Measurements from ENCODE around the gene BHLHE41.

DNA sequence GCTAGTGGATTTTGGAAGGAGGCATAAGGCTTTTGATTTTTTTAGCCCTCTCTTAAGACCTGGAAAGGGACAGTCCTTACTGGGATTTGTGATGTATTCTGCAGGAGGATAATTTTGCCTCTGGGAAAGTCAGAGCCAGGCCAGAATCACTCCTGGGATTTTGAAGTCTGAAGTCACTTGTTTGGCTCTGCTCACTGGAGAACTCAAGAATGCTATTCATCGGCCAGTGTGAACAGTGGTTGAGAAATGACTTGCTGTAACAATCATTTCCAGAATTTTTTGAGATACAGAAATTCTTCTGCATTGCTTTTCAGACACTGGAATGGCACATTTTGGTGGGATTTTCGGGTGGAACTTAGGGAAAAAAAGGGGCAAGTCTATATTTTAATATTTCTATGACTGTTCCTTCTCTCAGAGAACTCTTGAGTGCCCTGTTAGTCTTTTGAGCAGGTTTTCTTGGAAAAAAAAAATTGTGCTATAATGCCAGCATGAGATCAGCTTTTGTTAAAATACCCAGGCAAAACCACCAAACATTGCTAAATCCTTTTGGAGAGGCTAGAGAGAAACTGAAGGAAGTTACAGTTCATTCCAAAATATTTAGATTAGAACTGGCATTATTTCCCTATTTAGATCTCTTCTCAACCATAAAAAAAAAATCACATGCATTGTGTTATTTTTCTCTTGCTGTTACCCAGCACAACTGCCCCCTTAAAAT lies 26.1 kb upstream of the BHLHE41 start:
- TF ChIP-seq GLIS3 (CRISPR knock-in tag; IDR thresholded peaks at IDR 0.05) (no peak), ZFP3 (CRISPR knock-in tag; IDR thresholded peaks at IDR 0.05) (no peak), ZFP30 (CRISPR knock-in tag; IDR thresholded peaks at IDR 0.05) (no peak), ZC3H10 (CRISPR knock-in tag; IDR thresholded peaks at IDR 0.05) (no peak), BACH2 (CRISPR knock-in tag; IDR thresholded peaks at IDR 0.05; ENCODE audit: borderline replicate concordance) (no peak), ZNF70 (CRISPR knock-in tag; IDR thresholded peaks at IDR 0.05) (no peak), PPARA (CRISPR knock-in tag; IDR thresholded peaks at IDR 0.05; ENCODE audit: borderline replicate concordance) (no peak), ZNF565 (CRISPR knock-in tag; conservative IDR thresholded peaks at IDR 0.05; ENCODE audit: low read depth) (no peak)
- TF ChIP-seq, protein P1, sequence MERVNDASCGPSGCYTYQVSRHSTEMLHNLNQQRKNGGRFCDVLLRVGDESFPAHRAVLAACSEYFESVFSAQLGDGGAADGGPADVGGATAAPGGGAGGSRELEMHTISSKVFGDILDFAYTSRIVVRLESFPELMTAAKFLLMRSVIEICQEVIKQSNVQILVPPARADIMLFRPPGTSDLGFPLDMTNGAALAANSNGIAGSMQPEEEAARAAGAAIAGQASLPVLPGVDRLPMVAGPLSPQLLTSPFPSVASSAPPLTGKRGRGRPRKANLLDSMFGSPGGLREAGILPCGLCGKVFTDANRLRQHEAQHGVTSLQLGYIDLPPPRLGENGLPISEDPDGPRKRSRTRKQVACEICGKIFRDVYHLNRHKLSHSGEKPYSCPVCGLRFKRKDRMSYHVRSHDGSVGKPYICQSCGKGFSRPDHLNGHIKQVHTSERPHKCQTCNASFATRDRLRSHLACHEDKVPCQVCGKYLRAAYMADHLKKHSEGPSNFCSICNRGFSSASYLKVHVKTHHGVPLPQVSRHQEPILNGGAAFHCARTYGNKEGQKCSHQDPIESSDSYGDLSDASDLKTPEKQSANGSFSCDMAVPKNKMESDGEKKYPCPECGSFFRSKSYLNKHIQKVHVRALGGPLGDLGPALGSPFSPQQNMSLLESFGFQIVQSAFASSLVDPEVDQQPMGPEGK (CRISPR knock-in tag; IDR thresholded peaks at IDR 0.05; ENCODE audit: borderline replicate concordance) = no peak
- TF ChIP-seq, protein P2, sequence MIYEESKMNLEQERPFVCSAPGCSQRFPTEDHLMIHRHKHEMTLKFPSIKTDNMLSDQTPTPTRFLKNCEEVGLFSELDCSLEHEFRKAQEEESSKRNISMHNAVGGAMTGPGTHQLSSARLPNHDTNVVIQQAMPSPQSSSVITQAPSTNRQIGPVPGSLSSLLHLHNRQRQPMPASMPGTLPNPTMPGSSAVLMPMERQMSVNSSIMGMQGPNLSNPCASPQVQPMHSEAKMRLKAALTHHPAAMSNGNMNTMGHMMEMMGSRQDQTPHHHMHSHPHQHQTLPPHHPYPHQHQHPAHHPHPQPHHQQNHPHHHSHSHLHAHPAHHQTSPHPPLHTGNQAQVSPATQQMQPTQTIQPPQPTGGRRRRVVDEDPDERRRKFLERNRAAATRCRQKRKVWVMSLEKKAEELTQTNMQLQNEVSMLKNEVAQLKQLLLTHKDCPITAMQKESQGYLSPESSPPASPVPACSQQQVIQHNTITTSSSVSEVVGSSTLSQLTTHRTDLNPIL (CRISPR knock-in tag; IDR thresholded peaks at IDR 0.05; ENCODE audit: low read depth) = no peak

Measured in SK-N-SH treated with all-trans-retinoic acid at 6 μM for 48 hours (cell line).